Activated CD4-positive, CD25-positive, alpha-beta regulatory T cell treated with anti-CD3 and anti-CD28 coated beads, Interleukin-2, amount 50 U/mL, for 24 hours (primary cell): ENCODE data around the gene WDR19.
"Not testable (repeated sequence)": the region's sequence is repeated elsewhere in the genome, so short reads cannot be mapped to it uniquely, and the experiment has no call there.

ENCODE experiments used
- ATAC-seq, 2 donors: fragments of 150-1000 bp; cut with Tn5 transposase; one replicate each; pipeline ENCODE4 v1.10.0; 2021; ENCODE audit warnings: mild to moderate bottlenecking in 1 of 2, moderate library complexity in 1 of 2

The WDR19 gene

DNA sequence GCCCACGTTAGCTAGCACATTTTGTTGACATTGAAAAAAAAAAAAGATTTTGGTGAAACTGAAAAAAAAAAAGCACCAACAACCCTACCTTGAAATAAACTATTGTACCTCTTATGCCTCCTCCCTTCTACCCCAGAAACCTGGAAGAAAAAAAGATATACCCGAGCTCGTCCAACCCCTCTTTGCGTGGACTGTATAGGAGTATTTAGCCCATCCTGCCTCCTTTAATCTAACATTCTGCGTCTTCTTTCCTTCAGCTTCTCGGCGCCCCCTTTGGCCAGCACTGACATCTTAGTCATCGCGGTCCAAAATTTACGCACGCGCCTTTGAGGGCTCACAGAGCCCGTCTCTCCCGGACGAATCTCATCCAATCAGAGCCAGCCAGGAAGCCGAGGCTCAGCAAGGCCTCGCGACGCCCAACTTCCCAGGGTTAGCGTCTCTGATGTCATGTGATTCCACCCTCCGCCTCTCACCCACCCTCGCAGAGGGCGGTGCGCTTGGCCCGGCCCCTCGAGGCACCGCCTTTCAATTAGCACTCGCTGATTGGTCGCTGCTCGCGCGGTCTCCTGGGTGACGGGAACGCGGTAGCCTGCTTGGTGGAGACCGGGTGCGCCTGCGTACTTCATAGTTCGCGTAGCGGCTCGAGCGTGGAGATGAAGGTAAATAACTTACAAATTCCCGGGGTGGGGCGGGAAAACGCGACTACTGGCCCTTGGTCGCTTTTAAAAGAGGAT lies at the start of gene WDR19:
Gene WDR19 (plus strand): TSS at position 625 of the 734 bp plus-strand sequence. CDS start 29 bp downstream, at position 654.
- ATAC-seq, result peak; percentile 97

DNA sequence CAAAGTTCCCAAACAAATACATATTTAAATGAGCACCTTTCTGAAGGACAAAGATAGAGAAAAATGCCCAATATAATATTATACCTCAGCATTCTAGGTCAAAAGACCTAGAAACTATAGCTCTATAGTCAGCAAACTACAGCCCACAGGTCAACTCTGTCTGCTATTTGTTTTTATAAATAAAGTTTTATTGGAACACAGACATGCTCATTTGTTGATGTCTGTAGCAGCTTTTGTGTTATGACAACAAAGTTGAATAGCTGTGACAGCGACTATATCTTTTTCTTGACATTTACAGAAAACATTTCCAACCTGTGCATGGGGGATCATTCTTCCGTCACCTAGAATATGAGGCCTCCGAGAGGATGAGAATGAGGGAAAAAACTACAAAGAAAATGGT lies 48.7 kb upstream of the WDR19 start:
- no peak for ATAC-seq

DNA sequence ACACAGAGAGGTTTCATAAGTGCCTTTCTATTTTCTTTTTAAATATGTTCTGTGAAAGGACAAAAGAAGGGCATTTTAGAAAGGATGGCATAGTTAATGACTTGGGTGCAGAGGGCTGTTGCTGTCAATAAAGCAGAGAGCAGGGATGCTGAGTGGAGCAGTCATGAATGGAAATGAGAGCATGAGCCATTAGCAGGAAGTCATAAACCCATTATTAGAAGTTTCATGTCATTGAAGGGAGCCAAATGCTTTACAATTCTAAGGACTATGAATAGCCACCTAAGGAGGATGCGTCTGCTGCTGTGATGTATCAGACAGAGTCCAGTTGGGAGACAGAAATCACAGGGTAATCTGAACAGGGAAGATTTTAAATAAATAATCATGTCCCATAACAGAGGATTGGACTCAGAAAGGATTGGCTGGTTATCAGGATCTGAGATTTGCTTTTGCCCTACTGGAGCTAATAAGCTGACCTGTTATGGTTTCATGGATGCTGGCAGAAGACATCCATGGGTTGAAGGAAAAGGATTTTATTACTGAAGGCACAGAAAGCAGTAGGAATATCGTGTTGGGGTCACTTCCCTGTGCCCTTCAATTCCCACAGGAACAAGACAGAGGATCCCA lies 47.5 kb upstream of the WDR19 start:
- no peak for ATAC-seq

DNA sequence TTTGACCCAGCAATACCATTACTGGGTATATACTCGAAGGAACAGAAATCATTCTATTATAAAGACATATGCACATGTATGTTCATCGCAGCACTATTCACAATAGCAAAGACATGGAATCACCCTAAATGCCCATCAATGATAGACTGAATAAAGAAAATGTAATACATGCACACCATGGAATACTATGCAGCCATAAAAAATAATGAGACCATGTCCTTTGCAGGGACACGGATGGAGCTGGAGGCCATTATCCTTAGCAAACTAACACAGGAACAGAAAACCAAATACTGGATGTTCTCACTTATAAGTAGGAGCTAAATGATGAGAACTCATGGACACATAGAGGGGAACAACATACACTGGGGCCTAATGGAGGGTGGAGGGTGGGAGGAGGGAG lies 44.1 kb upstream of the WDR19 start:
- ATAC-seq, result not testable (repeated sequence)

DNA sequence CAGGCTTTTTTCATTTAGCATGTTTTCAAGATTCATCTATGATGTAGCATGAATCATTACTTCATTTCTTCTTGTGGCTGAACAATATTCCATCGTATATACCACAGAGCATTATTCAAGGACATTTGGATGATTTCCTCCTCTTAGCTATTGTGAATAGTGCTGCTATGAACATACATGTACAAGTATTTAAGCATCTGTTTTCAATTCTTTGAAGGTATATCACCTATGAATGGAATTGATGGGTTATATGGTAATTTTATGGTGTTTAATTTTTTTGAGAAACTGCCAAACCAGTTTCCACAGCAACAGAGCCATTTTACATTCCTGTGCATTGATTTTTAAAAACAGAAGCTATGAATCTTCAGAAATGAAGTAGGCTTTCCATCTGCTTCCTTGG lies 36.1 kb upstream of the WDR19 start:
- no peak for ATAC-seq

DNA sequence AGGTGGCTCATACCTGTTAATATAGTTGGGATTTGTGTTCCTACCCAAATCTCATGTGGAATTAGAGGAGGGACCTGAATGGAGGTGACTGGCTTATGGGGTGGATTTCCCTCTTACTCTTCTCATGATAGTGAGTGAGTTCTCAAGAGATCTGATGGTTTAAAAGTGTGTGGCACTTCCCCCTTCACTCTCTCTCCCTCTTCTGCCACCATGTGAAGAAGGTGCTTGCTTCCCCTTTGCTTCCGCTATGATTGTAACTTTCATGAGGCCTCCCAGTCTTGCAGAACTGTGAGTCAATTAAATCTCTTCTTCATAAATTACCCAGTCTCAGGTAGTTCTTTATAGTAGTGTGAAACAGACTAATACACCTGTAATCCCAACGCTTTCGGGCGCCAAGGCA lies 28.3 kb upstream of the WDR19 start:
- no peak for ATAC-seq

DNA sequence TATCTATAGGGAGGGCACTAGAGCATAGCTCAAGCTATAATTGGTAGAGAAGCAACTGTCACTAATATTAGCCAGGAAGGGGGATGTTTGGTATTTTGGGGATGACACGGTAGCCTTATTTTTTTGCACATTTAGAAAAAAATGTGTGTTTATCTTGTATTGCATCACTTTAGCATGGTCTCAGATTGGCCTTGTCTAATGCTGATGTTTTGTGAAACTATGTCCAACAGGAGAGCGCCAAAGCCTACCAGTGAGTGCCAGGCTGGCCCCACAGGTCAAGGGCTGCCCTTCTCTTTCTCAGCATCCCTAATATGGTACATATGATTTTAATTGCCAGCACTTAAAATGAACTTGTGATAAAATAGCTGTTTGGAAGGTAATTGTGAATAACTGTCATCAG lies 24.8 kb upstream of the WDR19 start:
- ATAC-seq, result no peak

DNA sequence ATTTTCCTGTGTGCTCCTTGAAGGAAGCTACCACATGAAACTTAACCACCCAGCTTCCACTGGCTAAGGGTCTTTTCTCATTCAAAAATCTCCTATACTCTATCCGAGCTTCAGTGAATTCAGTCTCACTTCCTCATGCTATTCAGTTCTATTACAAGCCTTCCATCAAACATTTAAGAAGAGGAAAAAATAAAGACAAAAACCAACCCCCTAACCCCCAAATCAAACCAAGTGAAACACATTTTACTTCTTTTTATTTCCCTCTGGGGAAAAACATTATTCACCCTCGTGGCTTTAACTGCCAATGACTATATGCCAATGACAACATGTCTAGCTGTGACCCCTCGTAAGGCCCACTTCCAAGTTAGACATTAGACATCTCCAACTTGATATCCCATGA lies 16.2 kb upstream of the WDR19 start:
- ATAC-seq, result no peak

DNA sequence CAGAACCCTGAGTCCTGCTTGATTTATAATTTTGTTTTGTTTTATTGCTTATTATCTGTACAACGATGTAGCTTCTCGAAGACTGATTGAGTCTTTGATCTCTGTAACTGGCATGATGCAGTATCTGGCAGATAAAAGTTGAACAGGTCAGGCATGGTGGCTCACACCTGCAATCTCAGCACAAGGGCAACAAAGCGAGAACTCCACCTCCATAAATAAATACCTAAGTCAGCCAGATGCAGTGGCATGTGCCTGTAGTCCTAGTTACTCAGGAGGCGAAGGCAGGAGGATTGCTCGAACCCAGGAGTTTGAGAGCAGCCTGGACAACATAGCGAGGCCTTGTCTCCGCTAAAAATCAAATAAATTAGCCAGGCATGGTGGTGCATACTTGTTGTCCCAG lies 15.7 kb upstream of the WDR19 start:
- no peak for ATAC-seq

DNA sequence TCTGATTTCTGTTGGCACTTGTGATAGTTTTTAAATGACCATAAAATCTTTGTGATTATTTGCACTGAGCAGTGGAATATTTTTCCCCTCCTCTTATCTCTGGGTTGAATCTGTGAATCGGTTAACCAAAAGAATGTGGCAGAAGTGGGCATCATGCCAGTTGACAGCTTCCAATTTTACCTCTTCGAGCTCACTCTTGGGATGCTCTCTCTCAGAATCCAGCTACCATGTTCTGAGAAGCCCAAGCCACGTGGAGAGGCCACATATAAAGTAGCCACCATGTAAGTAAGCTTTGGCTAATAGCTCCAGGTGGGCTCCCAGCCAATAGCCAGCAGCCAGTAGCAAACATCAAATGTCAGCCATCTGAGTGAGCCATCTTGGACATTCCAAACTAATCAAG lies 12.9 kb upstream of the WDR19 start:
- no peak for ATAC-seq

DNA sequence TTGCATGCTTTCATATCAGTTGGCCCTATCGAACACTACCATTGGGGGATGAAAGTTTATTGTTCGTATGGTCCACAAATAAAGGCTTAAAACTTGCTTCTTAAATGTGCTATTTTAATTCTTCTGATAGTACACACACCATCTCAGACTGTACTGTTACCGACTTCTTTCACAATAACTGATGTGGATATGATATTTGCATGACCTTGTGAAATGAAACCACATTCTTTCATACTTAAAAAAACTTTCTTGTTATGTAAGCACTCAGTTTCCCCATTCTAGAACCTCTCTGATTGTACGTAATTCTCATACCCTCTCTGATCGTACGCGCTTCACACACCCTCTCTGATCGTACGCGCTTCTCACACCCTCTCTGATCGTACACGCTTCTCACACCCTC lies 12.0 kb upstream of the WDR19 start:
- ATAC-seq, result no peak

DNA sequence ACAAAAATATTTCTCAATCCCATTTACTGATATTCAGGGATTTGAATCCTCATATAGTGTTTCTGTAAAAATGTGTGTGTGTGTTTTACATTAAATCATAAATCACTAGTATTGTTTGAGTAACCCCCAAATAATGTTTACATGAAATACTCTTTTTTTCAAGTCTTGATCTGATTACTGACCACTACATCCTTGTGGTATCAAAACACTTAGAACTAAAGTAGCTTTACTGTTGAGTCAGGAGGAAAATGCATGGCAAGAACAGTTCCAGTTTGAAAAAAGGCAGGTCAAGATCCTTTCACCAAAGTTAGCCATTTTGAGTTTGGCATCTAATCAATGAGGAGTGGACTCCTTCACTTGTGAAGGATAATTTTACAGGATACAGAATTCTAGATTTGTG lies 3.6 kb upstream of the WDR19 start:
- ATAC-seq, result no peak

DNA sequence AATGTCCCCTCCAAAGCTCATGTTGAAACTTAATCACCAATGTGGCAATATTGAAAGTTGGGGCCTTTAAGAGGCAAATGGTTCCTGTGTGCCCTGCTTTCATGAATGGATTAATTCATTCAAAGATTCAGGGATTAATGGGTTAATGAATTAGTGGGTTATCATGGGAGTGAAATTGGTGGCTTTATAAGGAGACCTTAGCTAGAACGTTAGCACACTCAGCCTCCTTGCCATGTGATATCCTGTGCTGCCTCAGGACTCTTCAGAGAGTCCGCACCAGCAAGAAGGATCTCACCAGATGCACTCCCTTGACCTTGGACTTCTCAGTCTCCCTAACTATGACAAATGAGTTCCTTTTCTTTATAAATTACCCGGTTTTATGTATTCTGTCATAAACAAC lies 2.6 kb upstream of the WDR19 start:
- no peak for ATAC-seq

DNA sequence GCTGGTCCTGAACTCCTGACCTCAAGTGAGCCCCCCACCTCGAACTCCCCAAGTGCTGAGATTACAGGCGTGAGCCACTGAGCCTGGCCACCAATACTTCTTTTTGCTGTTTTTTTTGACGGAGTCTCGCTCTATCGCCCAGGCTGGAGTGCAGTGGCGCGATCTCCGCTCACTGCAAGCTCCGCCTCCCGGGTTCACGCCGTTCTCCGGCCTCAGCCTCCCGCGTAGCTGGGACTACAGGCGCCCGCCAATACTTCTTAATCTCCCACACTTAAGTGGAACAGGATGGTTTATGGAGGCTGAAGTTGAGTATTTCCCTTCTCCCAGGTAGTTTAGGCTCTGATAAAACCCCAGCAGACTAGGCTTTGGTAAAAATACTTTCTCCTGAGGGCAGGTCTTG lies 1.7 kb upstream of the WDR19 start:
- ATAC-seq, result not testable (repeated sequence)

DNA sequence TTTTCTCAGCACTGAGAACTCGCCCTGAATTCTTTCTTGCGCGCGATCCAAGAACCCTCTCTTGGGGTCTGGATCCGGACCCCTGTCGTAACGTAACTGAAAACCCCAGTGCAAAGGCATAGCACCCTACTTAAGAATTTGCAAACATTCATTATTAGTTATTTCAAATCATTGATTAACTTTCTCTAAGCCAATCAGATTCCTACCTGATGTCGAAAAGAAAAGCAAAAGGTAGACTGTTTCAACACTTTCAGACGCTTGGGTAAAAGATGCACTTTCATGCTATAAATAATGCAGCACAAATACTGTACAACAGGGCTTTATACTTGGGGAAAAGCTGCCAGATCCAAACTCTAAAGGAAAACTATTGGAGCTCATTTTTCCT lies 817 bp upstream of the WDR19 start:
- ATAC-seq, result no peak

DNA sequence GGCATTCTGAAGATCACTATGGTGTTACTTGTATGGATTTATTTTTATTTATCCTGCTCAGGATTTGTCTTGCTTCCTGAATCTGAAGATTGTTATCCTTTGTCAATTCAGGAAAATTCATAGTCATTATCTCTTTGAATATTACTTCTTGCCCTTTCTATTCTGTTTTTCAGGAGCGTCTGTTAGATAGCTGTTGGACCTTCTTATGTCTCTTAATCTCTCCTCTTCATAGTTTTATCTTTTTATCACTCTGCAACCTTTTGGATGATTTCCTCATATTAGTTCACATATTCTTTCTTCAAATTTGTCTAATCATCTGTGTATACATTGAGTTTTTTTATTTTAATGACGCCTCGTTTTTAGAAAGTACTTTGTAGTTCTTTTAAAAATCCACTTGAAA lies 19.6 kb downstream of the WDR19 start:
- no peak for ATAC-seq

DNA sequence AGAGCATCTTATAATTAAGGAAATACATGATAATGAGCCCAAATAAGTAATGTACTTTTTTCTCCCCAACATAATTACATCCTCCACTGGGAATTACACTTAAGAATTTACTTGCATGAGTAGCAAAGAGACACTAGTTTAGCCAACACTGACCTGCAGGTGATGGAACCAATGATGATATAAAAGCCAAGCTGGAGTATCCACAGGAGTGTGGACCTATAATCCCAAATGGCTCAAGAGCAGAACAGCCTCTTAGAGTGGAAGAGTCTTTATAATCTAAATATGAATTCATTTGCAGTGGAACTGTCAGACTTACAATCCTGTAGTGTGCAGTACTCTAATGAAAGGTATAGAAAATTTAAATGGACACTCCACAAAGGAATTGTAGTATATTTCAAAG lies 22.2 kb downstream of the WDR19 start:
- ATAC-seq, result no peak

DNA sequence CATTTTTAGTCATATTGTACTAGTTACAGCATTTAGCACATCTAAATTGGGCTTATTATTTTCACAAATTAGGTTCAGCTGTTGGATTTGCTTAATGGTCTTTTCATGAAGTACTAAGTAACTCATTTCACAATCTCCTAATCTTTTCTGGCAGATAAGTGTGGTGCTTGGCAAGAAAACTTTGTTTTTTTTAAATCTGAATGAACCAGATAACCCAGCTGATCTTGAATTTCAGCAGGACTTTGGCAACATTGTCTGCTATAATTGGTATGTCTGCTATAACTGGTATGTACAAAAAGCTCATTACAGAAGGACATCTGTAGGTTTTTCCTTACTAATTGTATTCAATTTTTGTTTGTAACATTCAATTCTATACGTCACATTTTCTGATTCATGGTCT lies 22.7 kb downstream of the WDR19 start:
- ATAC-seq, result no peak

DNA sequence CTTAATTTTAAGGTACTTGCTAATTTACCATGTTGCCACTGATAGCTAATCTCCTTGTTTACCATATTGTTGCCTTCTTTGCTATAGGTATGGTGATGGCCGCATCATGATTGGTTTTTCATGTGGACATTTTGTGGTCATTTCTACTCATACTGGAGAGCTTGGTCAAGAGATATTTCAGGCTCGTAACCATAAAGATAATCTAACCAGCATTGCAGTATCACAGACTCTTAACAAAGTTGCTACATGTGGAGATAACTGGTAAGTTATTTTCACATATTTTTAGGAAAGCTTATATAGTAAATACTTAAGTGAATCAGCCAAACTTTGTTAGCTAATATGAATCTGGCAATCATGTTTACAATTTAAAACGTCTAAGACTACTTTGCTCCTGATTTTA lies 23.1 kb downstream of the WDR19 start:
- ATAC-seq, result no peak

DNA sequence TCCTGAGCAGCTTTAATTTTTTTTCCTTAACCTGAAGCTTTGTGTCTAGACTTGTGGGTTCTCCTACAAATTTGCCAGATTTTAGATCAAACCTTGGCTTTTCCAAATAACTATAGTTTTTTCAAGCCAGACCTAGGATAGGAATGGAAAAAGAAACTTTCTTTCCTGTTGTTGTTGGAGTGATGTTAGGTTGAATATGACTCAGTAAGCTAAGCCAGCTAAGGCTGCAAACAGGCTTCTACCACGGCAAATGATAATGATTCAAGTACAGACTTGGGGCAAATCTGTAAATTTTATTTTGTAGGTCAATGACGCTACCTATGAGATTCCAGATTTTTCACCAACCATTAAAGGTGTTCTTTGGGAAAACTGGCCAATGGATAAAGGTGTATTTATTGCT lies 45.6 kb downstream of the WDR19 start:
- ATAC-seq, result no peak

DNA sequence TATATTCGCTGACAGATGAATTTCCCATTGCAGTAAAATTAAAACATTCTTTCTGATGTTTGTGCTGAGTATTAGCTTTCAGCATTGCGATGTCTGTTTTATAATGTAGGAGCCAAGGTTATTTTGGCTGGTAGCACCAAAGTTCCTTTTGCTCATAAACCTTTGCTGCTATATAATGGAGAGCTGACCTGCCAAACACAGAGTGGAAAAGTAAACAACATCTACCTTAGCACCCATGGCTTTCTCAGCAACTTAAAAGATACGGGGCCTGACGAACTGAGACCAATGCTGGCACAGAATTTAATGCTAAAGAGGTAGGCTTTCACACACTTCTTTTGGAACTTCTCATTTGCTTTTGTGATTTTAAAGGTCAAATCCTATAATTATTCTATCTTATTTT lies 46.0 kb downstream of the WDR19 start:
- no peak for ATAC-seq

DNA sequence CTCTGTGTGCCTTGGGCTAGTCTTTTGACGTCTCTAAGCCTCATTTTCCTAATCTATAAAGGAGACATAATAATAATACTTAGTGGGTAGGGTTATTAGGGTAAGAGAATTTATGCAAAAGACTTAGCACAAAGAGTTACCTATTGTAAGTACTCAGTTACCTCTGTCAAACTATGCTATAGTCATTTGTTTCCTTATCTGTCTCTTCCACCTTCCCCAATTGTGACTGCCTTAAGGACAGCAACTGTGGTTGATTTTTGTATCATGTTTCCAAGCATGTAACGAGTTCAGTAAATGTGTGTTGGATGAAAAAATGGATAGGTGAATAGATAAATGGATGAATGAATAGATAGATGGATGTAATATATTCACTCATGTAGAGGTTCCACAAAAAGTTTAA lies 48.1 kb downstream of the WDR19 start:
- no peak for ATAC-seq

DNA sequence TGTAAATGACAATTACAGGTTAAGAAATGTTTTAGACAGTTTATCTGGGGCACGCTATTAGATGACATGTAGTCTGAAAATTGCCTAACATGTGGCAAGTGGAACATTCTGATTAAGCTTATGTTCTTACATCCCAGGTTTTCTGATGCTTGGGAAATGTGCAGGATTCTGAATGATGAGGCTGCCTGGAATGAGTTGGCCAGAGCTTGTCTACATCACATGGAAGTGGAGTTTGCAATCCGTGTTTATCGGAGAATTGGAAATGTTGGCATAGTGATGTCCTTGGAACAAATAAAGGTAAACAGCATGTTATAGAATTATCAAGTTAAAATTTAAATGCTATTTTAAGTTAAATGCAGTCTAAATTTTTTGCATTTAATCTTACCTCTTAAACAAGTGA lies 49.3 kb downstream of the WDR19 start:
- ATAC-seq, result no peak

DNA sequence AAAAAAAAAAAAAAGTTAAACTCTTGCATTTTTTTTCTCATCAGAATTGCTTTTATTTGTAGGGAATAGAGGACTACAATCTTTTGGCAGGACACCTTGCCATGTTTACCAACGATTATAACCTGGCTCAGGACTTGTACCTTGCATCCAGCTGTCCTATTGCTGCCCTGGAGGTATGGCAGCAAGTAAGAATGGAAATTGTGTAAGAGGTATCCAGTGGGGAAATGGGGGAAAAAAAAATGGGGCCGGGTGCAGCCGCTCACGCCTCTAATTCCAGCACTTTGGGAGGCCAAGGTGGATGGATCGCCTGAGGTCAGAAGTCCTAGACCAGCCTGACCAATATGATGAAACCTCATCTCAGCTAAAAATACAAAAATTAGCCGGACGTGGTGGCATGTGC lies 49.8 kb downstream of the WDR19 start:
- no peak for ATAC-seq

DNA sequence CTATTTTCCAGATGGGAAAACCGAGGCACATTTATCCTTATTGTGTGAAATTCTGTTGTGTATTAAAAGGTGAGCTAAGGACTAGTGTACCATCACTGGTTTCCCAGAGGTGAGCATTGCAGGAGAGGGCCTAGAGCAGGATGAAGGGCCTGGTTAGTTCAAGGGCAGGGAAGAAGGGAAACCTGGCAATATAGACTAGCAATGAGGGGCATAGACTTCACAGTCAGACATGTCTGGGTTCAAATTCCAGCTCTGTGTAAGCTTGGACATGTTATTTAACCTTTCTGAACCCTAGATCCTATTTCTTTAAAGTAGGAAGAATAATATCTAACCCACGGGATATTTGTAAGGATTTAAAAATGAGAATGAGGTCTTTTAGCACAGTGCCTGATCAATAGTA lies 50.8 kb downstream of the WDR19 start:
- no peak for ATAC-seq
